ENCODE results near the gene MIEF1. TPM values are rescaled to one million over a fixed set of nuclear protein-coding genes. Genes with fewer than 3 reads are reported as not detected.
A peak's percentile ranks its signal among the peaks of the same experiment; 100 is the strongest.

Gene MIEF1
- total RNA-seq, 1 experiment from 2014 or later: 49.4 TPM

- peaks cover 71% of the 10 kb centered on the region for H3K4me1 ChIP-seq
- Mint-ChIP-seq H3K27ac (ENCODE audit: unreplicated experiment) (peak overlapping the region; percentile 98), H3K36me3 (ENCODE audit: insufficient read depth, unreplicated experiment) (peaks cover 7% of the 10 kb centered on the region), H3K27me3 (ENCODE audit: insufficient read depth, unreplicated experiment) (no peaks in the 10 kb centered on the region), H3K4me1 (ENCODE audit: low read depth, unreplicated experiment) (peaks cover 57% of the 10 kb centered on the region), H3K4me3 (ENCODE audit: unreplicated experiment) (peak overlapping the region; percentile 92), H3K9me3 (ENCODE audit: unreplicated experiment) (no peaks in the 10 kb centered on the region)
- H3K27me3 ChIP-seq (replicated peaks; ENCODE audit: control insufficient read depth, insufficient read depth, low read length): no peaks in the 10 kb centered on the region
- no peaks in the 10 kb centered on the region; the same call in none of the 2 replicates for H3K36me3 ChIP-seq (ENCODE audit: control insufficient read depth, insufficient read depth, low read length)
- intact Hi-C loops (cut with micrococcal nuclease; ENCODE audit: unreplicated experiment): loop anchor here (2.0 to 5.0 kb wide), 4 partner anchors 17 to 523 kb away; no protein-coding TSS in a partner anchor
- peak in 1 of 2 experiments; percentile 26 for DNase-seq
- POLR2A ChIA-PET: interaction anchor here (0.6 to 1.7 kb wide), 4 partner anchors 16 to 155 kb away, joined by 3 to 7 read pairs (median 4); partner anchors contain the start of gene MIEF1
- TF ChIP-seq CTCF (IDR thresholded peaks at IDR 0.05; ENCODE audit: insufficient read depth in 1 of 2, low read depth in 1 of 2, low read length in 1 of 2, severe bottlenecking in 1 of 2, unreplicated experiment in 1 of 2): no peak
- no TSS peak for BruUV-seq (replicated peaks)
- no peaks in the 10 kb centered on the region for H3K9me3 ChIP-seq
- CTCF ChIA-PET: interaction anchor here (0.7 to 3.2 kb wide), 3 partner anchors 28 to 130 kb away, joined by 3 to 13 read pairs (median 4); partner anchors contain the start of gene MIEF1
- peak overlapping the region; percentile 36 for H3K4me3 ChIP-seq (ENCODE audit: low read depth, low read length)
Observed at GRCh38 chr22:39473851-39474250, 28.2 kb upstream of the MIEF1 start.

GRCh38 chr22:39474351-39475111 lies 27.6 kb upstream of the MIEF1 start:
- peaks cover 53% of the 10 kb centered on the region for H3K4me1 Mint-ChIP-seq (ENCODE audit: low read depth, unreplicated experiment)
- TF ChIP-seq CTCF (IDR thresholded peaks at IDR 0.05; ENCODE audit: insufficient read depth in 1 of 2, low read depth in 1 of 2, low read length in 1 of 2, severe bottlenecking in 1 of 2, unreplicated experiment in 1 of 2): no peak
- H3K9me3 Mint-ChIP-seq (ENCODE audit: unreplicated experiment): no peaks in the 10 kb centered on the region
- POLR2A ChIA-PET: interaction anchor here (0.6 to 1.7 kb wide), 4 partner anchors 16 to 54 kb away, joined by 4 to 7 read pairs (median 4); no protein-coding TSS in a partner anchor
- no peaks in the 10 kb centered on the region for H3K9me3 ChIP-seq
- H3K4me3 Mint-ChIP-seq (ENCODE audit: unreplicated experiment): peak overlapping the region; percentile 92
- H3K4me1 ChIP-seq: peaks cover 66% of the 10 kb centered on the region
- BruUV-seq (replicated peaks): no TSS peak
- intact Hi-C loops (cut with micrococcal nuclease; ENCODE audit: unreplicated experiment): loop anchor here (2.0 to 5.0 kb wide), 4 partner anchors 16 to 523 kb away; no protein-coding TSS in a partner anchor
- no peaks in the 10 kb centered on the region; the same call in none of the 2 replicates for H3K36me3 ChIP-seq (ENCODE audit: control insufficient read depth, insufficient read depth, low read length)
- peak; percentile 87 to 89 for DNase-seq
- H3K36me3 Mint-ChIP-seq (ENCODE audit: insufficient read depth, unreplicated experiment): peaks cover 7% of the 10 kb centered on the region
- H3K4me3 ChIP-seq (ENCODE audit: low read depth, low read length): no peak overlapping the region; the same call in 1 of the 2 replicates
- H3K27me3 ChIP-seq (replicated peaks; ENCODE audit: control insufficient read depth, insufficient read depth, low read length): no peaks in the 10 kb centered on the region
- H3K27ac Mint-ChIP-seq (ENCODE audit: unreplicated experiment): peak overlapping the region; percentile 98
- no peaks in the 10 kb centered on the region for H3K27me3 Mint-ChIP-seq (ENCODE audit: insufficient read depth, unreplicated experiment)
- CTCF ChIA-PET: interaction anchor here (0.8 to 3.2 kb wide), 6 partner anchors 19 to 54 kb away, joined by 3 to 13 read pairs (median 4); partner anchors contain the start of gene MIEF1

- Mint-ChIP-seq H3K27me3 (ENCODE audit: insufficient read depth, unreplicated experiment) (no peaks in the 10 kb centered on the region), H3K36me3 (ENCODE audit: insufficient read depth, unreplicated experiment) (peaks cover 7% of the 10 kb centered on the region), H3K4me1 (ENCODE audit: low read depth, unreplicated experiment) (peaks cover 45% of the 10 kb centered on the region), H3K4me3 (ENCODE audit: unreplicated experiment) (peak overlapping the region; percentile 92), H3K27ac (ENCODE audit: unreplicated experiment) (peak overlapping the region; percentile 98), H3K9me3 (ENCODE audit: unreplicated experiment) (no peaks in the 10 kb centered on the region)
- no peaks in the 10 kb centered on the region; the same call in none of the 2 replicates for H3K36me3 ChIP-seq (ENCODE audit: control insufficient read depth, insufficient read depth, low read length)
- no peak overlapping the region for H3K4me3 ChIP-seq (ENCODE audit: low read depth, low read length)
- intact Hi-C loops (cut with micrococcal nuclease; ENCODE audit: unreplicated experiment): loop anchor here (2.0 kb wide), 3 partner anchors 15 to 39 kb away; no protein-coding TSS in a partner anchor
- DNase-seq: no peak
- no peaks in the 10 kb centered on the region for H3K9me3 ChIP-seq
- TF ChIP-seq CTCF (IDR thresholded peaks at IDR 0.05; ENCODE audit: insufficient read depth in 1 of 2, low read depth in 1 of 2, low read length in 1 of 2, severe bottlenecking in 1 of 2, unreplicated experiment in 1 of 2): no peak
- CTCF ChIA-PET: interaction anchor here (0.8 to 1.2 kb wide), 4 partner anchors 18 to 54 kb away, joined by 3 to 5 read pairs (median 4); no protein-coding TSS in a partner anchor
- H3K4me1 ChIP-seq: peaks cover 58% of the 10 kb centered on the region
- POLR2A ChIA-PET: interaction anchor here (0.6 to 1.1 kb wide), 3 partner anchors 27 to 46 kb away, joined by 3 to 4 read pairs (median 4); partner anchors contain the start of gene MIEF1
- BruUV-seq (replicated peaks): no TSS peak
- no peaks in the 10 kb centered on the region for H3K27me3 ChIP-seq (replicated peaks; ENCODE audit: control insufficient read depth, insufficient read depth, low read length)
Observed at GRCh38 chr22:39475337-39475736, 26.8 kb upstream of the MIEF1 start.

All from Caco-2 (cell line).